ENCODE results near the gene FAM110A.

DNA sequence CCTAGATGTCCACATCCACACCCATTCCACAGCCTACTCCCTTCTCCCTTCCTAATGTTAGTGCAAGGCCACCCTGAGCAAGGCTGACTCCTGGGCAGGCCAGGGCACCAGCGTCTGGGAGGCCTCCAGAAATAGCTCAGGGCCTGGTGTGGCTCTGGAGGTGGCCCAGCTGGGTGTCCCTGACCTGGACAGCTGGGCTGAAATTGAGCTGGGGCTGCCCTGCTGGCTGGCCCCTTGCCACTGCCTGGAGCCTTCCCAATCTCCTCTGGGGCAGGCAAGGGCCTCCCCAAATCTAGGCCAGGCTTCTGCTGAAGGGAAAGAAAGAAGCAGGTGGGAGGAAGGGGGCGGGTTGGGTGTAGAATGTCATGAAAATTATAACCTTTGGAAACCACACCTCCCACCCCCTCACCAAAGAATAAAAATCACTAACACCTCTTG lies 2.1 kb downstream of the FAM110A start:
- TF ChIP-seq CTCF (conservative IDR thresholded peaks at IDR 0.05; ENCODE audit: low read length) (no peak), EZH2phosphoT487 (IDR thresholded peaks at IDR 0.05; ENCODE audit: borderline replicate concordance) (no peak)
